Measurements from ENCODE around the gene LHX1. TPM values are rescaled to one million over a fixed set of nuclear protein-coding genes. Genes with fewer than 3 reads are reported as not detected.

The LHX1 gene
- total and polyA plus RNA-seq, 9 of the 15 experiments (the other 6 are each of a cell fraction or from before 2014, with no cell fraction given): 0.05 to 0.64 (median 0.07) TPM; not detected in 6

DNA sequence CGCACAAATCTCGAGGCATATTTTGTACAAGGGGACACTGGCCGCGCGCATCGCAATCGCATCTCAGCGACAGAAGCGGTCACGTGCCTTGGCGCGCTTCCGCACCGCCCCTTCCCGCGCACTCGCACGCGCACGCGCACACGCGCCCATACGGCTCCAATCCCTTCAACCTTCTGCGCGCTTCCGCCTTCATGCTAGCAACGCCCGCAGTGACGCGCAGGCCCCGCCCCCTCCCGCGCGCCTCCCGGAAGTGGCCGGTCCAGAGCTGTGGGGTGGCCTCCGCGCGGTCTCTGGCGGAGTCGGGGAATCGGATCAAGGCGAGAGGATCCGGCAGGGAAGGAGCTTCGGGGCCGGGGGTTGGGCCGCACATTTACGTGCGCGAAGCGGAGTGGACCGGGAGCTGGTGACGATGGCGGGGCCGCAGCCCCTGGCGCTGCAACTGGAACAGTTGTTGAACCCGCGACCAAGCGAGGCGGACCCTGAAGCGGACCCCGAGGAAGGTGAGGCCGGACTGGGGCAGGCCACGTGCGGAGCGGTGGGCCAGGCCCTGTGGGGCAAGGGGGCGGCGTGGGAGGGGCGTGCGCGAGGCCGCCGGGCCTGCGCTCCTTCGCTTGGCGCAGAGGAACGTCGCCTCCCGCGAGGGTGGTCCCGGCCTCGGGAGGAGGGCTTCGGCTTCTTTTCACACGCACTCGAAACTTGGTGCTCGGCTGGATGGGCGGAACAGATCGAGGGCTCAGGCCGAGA is 11.6 kb downstream of the LHX1 start, which contains the start of gene AATF:
Gene AATF, plus strand, starts transcription at position 238 of the 744 bp plus-strand sequence. Its CDS starts 172 bp downstream, at position 410.
- intact Hi-C loops (cut with micrococcal nuclease) (no loop called here), in situ Hi-C loops (cut with MboI) (no loop called here)
- FAIRE-seq (no peak), DNase-seq (ENCODE audit: extremely low read depth in 1 of 4, low spot score in 3 of 4) (peak; percentile 94 to 98 (median 96)), ATAC-seq (peak; percentile 99)
- Histone ChIP-seq H3K9me3 (replicated peaks; ENCODE audit: control insufficient read depth, insufficient read depth, low read depth, low read length) (no peaks in the 10 kb centered on the region), H3K4me3 (peak within 1 kb of the TSS; percentile 92), H2AFZ (ENCODE audit: low read depth, low read length) (peak within 1 kb of the TSS; percentile 99), H3K9ac (ENCODE audit: insufficient read depth in 1 of 2, low read depth in 2 of 2, low read length in 2 of 2) (peak within 1 kb of the TSS; percentile 94 to 99), H3K27me3 (ENCODE audit: control insufficient read depth in 2 of 2, insufficient read depth in 2 of 2, low read length in 2 of 2) (peaks cover 3 to 9% of the 10 kb centered on the region in 2 experiments; a peak in 2 of 5 replicates), H3K36me3 (ENCODE audit: control insufficient read depth, insufficient read depth, low read length) (peaks cover 39% of the 10 kb centered on the region), H3K27ac (ENCODE audit: extremely low read depth, low read depth, low read length) (peak within 1 kb of the TSS; percentile 91), H3K4me2 (ENCODE audit: insufficient read depth, low read length) (peak within 1 kb of the TSS; percentile 92), H3K79me2 (ENCODE audit: control insufficient read depth, insufficient read depth, low read length) (peaks cover 43% of the 10 kb centered on the region), H4K20me1 (replicated peaks; ENCODE audit: control insufficient read depth, insufficient read depth, low read length) (0 out of 2 replicates have a peak, but pooled peaks cover 1% of the 10 kb centered on the region), H3K4me1 (replicated peaks in 1 of 2; ENCODE audit: control insufficient read depth in 2 of 2, insufficient read depth in 2 of 2, low read length in 2 of 2) (peaks cover 23 to 24% of the 10 kb centered on the region in 2 experiments), H3K9me1 (ENCODE audit: control insufficient read depth, insufficient read depth, low read length) (no peaks in the 10 kb centered on the region)
- ChIA-PET CTCF (ENCODE audit: low intra/inter-chr PET ratio) (no interaction called here), POLR2A (interaction anchor here (0.6 to 1.7 kb wide), 8 partner anchors 9 to 356 kb away, joined by 3 to 10 read pairs (median 3); no protein-coding TSS in a partner anchor)
- WGBS (ENCODE audit: insufficient coverage, low coverage, missing lambda C conversion rate): under 1% methylated on average over 68 of the region's 90 CpGs
- BruUV-seq (replicated peaks): TSS peak; percentile 46
- TF ChIP-seq MIER1 (IDR thresholded peaks at IDR 0.05; ENCODE audit: low read depth): no peak
- TF ChIP-seq ZFP1 (CRISPR knock-in tag; IDR thresholded peaks at IDR 0.05): no peak
- TF ChIP-seq TCF3 (CRISPR knock-in tag; IDR thresholded peaks at IDR 0.05): no peak
- TF ChIP-seq, protein P1, sequence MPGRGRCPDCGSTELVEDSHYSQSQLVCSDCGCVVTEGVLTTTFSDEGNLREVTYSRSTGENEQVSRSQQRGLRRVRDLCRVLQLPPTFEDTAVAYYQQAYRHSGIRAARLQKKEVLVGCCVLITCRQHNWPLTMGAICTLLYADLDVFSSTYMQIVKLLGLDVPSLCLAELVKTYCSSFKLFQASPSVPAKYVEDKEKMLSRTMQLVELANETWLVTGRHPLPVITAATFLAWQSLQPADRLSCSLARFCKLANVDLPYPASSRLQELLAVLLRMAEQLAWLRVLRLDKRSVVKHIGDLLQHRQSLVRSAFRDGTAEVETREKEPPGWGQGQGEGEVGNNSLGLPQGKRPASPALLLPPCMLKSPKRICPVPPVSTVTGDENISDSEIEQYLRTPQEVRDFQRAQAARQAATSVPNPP (IDR thresholded peaks at IDR 0.05; ENCODE audit: borderline replicate concordance, insufficient read depth, insufficient read length): no peak
- TF ChIP-seq ZNF644 (tag; IDR thresholded peaks at IDR 0.05; ENCODE audit: low read depth): 0 out of 2 replicates have a peak, but pooled peaks have one; percentile 26
- TF ChIP-seq KLF16 (IDR thresholded peaks at IDR 0.05): no peak
- no peak for TF ChIP-seq NR4A1 (CRISPR knock-in tag; IDR thresholded peaks at IDR 0.05)
- no peak for TF ChIP-seq NR4A1 (tag; IDR thresholded peaks at IDR 0.05)
- peak; percentile 61 to 84; a peak in 3 of 4 replicates for TF ChIP-seq FOXK2 (conservative IDR thresholded peaks at IDR 0.05 in 1 of 2, IDR thresholded peaks at IDR 0.05 in 1 of 2; ENCODE audit: low read depth in 2 of 2)
- peak; percentile 20 for TF ChIP-seq POU5F1 (IDR thresholded peaks at IDR 0.05; ENCODE audit: borderline replicate concordance, low read depth, low read length, partially characterized antibody)
- TF ChIP-seq CEBPB (tag; IDR thresholded peaks at IDR 0.05): peak; percentile 67
- TF ChIP-seq, protein P2, sequence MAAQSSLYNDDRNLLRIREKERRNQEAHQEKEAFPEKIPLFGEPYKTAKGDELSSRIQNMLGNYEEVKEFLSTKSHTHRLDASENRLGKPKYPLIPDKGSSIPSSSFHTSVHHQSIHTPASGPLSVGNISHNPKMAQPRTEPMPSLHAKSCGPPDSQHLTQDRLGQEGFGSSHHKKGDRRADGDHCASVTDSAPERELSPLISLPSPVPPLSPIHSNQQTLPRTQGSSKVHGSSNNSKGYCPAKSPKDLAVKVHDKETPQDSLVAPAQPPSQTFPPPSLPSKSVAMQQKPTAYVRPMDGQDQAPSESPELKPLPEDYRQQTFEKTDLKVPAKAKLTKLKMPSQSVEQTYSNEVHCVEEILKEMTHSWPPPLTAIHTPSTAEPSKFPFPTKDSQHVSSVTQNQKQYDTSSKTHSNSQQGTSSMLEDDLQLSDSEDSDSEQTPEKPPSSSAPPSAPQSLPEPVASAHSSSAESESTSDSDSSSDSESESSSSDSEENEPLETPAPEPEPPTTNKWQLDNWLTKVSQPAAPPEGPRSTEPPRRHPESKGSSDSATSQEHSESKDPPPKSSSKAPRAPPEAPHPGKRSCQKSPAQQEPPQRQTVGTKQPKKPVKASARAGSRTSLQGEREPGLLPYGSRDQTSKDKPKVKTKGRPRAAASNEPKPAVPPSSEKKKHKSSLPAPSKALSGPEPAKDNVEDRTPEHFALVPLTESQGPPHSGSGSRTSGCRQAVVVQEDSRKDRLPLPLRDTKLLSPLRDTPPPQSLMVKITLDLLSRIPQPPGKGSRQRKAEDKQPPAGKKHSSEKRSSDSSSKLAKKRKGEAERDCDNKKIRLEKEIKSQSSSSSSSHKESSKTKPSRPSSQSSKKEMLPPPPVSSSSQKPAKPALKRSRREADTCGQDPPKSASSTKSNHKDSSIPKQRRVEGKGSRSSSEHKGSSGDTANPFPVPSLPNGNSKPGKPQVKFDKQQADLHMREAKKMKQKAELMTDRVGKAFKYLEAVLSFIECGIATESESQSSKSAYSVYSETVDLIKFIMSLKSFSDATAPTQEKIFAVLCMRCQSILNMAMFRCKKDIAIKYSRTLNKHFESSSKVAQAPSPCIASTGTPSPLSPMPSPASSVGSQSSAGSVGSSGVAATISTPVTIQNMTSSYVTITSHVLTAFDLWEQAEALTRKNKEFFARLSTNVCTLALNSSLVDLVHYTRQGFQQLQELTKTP (IDR thresholded peaks at IDR 0.05; ENCODE audit: low read depth in 1 of 2, partially characterized antibody in 2 of 2): no peak
- no peak for TF ChIP-seq RFX1 (IDR thresholded peaks at IDR 0.05)
- TF ChIP-seq, protein P3, sequence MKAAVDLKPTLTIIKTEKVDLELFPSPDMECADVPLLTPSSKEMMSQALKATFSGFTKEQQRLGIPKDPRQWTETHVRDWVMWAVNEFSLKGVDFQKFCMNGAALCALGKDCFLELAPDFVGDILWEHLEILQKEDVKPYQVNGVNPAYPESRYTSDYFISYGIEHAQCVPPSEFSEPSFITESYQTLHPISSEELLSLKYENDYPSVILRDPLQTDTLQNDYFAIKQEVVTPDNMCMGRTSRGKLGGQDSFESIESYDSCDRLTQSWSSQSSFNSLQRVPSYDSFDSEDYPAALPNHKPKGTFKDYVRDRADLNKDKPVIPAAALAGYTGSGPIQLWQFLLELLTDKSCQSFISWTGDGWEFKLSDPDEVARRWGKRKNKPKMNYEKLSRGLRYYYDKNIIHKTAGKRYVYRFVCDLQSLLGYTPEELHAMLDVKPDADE (conservative IDR thresholded peaks at IDR 0.05; ENCODE audit: control insufficient read depth, low read depth, low read length): peak; percentile 54; the same call in 1 of the 2 replicates
- TF ChIP-seq HDAC1 (IDR thresholded peaks at IDR 0.05): peak in 1 of 2 experiments; percentile 91; a peak in 2 of 4 replicates
